Activated CD4-positive, CD25-positive, alpha-beta regulatory T cell treated with anti-CD3 and anti-CD28 coated beads, Interleukin-2, amount 50 U/mL, for 24 hours (primary cell): ENCODE results near the gene ADGB.

Source experiments
- ATAC-seq, 2 donors: fragments of 150-1000 bp; cut with Tn5 transposase; one replicate each; pipeline ENCODE4 v1.10.0; 2021; ENCODE audit warnings: mild to moderate bottlenecking in 1 of 2, moderate library complexity in 1 of 2

The ADGB gene

DNA sequence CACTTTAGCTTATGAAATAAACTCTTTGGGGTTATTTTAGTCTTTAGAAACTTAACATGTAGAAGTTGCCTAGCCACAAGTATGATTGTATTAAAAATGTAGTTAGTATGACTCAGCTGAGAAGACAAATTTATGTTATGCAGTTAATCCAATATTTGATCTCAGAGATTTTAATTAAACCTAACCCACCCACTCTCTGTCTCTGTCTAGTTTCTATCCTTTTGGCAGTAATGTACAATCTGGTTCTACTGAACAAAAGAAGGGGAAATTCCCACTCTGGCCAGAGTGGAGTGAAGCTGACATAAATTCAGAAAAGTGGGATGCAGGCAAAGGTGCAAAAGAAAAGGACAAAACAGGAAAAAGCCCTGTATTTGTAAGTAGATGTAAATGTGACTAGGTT is 36.4 kb downstream of the ADGB start:
- no peak for ATAC-seq

DNA sequence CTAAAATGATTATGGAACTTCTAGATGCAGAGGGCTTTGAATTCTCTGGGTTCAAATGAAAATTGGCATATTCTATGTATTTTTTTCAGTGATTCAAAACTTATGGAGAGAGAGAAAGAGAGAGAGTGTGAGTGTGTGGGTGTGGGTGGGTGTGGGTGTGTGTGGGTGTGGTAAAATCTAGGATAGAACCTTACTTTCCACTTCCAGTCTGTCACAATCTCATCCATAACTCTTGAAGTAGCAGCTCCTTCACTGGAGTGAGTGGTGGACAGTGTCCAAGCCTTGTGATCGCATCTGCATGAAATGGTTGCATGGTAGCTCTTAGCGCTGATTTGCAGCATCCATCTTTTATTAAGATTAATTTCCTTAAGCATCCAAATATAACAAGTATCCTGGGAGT is 37.7 kb downstream of the ADGB start:
- no peak for ATAC-seq

DNA sequence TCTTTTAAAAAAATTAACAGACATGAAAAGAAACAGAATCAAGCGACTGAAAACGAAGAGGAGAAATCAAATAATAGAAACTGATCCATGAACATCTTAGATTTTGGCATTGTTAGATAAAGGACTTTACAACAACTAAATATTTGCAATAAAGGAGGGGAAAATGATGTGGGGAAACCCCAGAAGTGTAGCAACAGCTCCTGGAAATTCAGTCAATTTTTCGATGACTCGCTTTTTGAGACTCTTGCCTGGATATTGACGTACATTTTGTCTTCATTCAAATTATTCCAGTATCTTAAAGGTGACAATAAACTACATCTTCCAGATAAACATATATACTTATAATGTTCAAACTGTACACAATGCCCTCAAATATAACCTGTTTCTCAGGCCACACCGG is 44.1 kb downstream of the ADGB start:
- no peak for ATAC-seq

DNA sequence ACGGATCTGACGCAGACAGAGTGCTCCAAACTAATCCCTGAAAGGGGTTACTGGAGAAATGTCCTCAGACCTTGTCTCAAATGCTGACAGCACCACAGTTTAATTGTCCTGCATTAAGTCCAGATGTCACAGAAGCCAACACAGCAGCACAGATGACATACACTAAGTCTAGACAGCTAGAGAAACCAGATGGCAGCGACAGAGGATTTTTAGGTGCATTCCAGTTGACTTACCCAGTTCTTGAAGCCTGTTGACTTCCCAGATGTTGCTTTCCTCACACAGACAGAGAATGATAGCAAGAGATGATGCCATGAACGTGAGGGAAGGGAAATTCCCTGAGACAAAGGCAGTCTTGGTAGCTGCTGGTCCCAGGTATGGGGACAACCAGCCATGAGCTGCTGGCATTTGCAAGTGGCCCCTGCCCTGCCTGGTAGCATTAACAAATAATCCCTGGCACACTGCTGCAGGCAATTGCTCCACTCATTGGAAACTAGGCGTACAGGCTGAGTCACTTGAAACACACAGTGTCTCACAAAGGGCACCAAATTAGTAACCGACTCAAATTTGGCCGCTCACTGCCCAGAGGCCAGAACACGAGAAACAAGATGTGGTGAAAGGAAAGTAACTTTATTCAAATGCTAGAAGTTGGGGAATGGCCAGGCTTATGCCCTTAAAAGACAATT is 52.2 kb downstream of the ADGB start:
- no peak for ATAC-seq

DNA sequence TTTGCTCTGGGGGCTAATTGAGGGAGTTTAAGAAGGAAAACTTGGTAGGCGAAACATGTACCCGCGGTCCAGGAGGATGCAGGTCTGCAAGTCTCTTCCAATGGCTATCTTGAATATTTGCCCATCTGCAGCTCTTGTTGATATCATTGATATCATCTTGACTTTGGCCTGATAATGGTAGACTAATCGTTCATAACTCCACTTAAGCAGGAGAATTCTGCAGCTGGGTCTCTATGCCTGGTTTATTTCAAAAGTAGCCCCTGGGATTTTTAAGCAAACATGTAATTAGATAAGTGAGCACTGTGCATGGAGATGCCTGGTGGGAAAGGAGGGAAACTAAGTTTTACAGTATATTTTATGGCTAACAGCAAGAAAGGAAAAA is 52.7 kb downstream of the ADGB start:
- ATAC-seq = no peak

DNA sequence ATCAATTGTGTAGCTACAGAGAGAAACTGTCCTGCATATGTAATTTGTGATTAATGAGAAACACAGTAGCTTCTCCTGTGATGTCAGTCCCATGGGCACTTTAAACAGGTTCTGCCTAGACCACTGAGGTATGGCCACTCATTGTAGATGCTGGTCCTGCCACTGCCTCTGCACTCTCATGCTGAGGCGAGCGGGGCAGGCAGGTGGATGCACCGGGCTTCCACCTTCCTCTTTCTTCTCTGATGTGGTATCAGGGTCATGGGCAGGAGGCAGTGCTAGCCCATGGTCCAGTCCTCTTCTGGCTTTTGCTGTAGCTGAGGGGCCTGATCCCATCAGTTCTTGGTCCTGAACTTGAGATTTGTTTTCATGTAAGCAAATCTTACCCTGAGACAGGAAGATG is 58.7 kb downstream of the ADGB start:
- no peak for ATAC-seq

DNA sequence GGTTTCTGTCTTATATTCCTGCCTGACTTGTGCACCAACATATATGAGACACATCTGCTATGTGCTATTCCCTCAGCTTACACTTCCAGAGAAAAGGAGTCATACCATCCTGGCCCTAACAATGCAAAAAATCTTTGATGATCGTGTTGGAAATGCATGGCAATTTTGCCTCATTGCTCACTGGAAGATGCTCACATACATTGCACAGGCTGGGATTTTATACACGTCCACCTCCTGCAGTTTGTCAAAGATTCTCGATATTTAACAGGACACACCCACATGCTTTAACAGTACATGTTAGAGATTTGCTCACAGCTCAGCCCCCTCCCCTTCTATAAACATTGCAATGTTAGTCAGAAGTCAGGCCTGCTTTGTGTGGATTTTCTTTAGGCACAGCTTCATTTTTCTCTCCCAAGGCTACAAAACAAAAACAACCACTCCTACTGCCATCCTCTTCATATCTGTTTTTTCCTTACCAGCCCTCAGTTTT is 66.1 kb downstream of the ADGB start:
- ATAC-seq = no peak

DNA sequence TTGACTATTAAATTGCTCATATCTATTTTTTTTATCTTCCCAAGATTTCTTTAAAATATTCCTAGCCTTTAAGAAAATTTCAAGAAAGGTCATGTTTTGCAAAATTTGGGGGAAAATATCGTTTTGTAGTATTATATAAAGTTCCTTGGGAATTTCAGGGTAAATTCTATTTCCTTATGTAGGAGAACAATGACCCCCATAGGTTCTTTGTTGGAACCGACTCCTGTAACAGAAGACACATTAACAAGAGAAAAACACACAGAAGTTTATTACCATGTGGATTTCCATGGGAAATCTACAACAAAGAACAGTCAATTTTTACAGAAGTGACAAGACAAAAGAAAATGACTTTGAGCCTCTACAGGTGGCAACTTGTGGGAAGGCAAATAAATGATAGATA is 68.1 kb downstream of the ADGB start:
- ATAC-seq = no peak

DNA sequence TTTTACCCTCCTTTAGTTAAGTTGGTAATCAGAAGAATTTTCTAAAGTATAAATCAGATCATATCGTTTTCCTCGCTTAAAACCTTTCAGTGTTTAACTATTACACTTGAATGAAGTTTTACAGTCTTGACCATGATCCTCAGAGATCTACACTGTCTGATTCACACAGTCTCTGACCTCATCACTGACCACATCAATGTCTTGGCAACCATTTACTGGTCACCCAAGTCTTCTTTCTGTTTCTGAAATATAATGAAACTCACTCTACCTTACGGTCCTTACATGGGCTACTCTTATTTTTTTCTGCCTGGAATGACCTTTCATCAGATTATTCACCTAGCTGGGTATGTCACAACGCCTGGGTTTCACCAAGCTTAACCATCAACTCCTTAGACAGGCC is 71.4 kb downstream of the ADGB start:
- ATAC-seq = no peak

DNA sequence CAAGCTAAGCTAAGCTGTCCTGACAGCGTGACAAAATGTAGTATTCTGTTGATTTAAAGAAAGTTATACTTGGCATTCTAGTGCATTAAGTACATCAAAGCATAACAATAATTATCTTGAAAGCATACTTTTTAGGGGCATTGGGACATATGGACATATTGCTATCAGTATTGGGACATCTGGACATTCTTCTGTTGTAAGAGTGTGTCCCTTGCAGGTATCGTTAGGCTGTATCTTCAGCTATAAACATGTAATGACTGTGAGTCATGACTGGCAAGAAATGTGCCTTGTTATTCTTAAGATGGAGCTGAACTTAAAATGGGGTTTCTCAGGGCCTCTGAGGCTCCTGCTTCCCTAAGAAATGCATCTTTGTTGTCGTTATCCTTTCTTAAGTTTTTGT is 74.3 kb downstream of the ADGB start:
- ATAC-seq = no peak

DNA sequence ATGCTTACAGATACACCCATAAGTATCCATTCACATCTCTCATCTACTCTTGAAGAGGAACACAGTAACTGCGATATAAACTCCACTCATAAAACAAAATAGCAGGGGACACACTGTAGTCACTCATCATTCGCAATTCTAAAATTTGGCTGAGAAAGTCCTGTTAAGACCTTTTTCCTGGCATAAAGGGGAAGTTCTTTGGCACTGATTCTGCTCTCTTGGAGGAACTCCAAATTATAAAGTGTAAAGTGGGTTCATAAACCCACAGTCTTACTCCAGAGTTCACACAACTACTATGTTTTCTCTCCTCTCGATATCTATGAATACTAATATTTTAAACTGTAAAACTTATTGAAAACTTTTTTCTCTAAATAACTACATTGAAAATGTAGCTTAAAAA is 80.6 kb downstream of the ADGB start:
- no peak for ATAC-seq

DNA sequence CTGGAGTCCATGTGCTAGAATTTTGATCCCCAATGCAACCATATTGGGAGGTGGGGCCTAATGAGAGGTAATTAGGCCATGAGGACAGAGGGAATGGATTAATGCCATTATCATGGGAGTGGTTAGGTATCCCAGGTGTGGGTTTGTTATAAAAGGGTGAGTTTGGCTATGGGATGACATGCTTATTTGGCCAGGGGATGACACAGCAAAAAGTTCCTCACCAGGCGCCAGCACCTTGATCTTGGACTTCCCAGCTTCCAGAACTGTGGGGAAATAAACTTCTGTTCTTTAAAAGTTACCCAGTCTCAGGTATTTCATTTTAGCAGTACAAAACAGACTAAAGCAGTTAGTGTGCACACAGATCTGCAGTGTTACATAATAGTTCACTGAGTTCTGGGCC is 84.1 kb downstream of the ADGB start:
- ATAC-seq = no peak

DNA sequence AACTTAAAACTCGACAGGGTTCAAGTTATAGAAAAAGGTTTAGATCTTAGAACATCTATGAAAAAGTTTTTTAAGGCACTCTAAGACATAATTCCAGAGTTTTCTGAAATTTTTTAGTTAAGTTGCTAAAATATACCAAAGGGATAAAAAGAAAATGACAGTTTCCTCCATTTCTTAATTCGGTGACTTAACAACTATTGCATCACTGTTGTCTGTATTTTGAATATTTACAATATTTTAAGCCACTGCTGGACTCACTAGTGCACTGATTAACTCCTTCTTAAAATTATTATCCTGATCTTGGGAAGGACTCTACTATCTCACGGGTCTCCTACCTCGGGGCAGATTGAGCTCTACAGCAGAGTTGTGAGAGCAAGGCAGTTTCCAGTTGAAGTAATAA is 91.0 kb downstream of the ADGB start:
- no peak for ATAC-seq

DNA sequence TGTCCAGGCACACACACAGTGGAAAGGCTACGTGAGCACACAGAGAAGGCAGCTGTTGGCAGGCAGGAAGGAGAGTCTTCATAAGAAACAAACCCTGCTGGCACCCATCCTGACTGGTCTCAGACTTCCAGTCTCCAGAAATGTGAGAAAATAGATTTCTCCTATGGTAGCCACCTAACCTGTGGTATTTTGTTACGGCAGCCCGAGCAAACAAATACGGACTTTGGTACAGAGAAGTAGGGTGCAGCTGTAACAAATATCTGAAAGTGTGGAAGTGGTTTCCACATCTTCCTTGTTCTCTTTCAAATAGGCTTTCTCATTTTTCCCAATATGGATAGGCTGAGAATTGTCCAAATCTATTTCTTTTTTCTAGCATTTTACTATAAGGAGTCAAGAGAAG is 94.6 kb downstream of the ADGB start:
- no peak for ATAC-seq

DNA sequence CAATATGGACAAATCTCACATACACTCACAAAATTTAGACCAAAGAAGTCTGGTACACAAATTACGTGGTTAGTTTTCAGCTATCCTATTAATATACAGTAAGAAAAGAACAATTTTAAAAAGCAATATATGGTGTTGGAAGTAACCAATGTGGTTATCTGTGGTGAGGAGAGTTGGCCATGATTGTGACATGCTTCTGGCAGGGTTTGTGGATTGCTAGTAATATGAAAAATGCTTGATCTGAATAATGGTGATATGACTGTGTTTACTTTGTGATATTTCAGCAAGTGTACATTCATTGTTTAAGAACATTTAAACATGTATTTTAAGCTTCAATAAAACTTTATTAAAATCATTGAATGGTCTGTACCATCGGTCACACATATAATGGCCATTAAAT is 99.1 kb downstream of the ADGB start:
- no peak for ATAC-seq

DNA sequence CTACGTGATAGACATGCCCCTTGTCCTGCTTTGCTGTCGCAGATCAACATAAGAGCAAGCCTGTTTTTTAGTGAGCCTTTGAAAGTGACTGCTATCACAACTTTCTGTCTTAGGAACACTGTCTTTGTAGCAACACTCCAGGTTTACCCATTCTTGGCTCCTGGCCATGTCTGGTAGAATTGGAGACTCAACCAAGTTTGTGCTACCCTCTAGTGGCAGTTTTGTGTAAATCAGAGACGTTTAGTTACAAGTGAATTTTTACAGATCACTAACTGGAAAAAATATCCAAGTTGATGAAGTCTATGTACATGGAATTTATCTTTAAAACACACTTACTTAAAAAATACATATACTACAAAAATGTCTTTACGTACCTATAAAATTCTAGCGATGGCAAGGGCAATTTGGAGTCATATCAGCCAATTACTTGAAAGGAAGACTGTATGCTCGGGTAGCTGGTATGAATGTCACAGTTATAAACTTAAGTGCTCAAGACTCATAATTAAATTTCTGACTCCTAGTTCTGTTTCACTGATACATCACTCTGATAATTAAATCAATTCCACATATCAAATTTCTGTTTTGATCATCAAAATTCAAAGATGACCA is 101.4 kb downstream of the ADGB start:
- ATAC-seq = peak; percentile 27 to 53

DNA sequence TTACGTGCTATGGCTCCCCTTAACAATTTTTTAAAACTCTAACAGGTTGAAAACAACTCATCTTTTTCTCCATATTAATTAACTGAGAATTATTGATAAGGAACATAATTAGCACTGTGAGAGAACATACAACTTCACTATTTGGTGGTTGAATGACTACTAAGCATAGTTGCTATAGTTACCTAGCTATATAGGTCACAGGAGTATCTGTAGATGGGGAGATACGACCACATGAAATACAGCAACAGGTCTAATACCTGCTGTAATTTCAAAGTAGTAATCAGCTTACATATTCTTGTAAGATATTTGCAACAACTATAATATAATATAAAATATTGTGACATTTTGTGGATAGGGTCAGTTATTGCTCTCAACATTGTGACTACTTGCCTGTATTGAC is 102.9 kb downstream of the ADGB start:
- ATAC-seq = no peak

DNA sequence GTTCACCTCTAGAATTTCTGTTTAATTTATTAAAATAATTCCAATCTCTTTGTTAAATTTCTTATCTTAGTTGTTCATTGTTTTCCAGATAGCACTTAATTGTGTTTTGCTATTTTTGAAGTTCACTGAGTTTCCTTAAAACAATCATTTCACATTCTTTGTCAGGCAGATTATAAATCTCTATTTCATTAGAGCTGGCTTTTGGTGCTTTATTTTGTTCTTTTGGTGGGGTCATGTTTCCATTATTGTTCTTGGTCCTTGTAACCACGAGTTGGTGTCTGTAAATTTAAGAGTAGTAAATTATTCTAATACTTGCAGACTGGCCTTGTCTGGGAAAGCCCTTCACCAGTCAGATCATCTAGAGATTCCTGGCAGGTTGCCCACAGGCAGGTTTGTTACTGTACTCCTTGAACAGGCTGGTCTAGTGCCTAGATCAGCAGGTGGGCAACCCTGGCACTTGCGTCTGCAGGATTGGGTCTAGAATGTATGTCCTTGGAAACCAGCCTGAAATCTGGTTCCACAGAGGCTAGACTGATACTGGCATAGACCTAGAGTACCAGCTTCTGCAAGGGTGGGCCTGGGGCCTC is 110.4 kb downstream of the ADGB start:
- ATAC-seq = no peak

DNA sequence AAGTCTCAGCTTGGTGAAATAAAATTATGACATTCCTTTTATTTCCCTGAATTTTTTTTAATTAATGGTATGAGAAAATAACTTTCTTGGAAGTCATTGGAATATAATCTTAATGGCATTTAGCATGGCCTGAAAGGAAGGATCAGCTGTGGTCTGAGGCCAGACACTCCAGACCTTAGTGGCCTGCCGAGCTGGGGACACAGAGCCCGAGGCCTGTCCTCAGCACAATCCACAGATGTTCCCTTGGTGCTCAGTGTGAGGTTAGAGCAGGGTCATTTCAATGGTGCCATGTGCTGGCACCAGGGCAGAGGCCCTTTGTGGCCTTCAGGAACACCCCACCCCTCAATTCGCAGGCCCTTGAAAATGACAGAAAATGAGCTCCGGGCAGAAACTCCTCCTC is 120.6 kb downstream of the ADGB start:
- ATAC-seq = no peak

DNA sequence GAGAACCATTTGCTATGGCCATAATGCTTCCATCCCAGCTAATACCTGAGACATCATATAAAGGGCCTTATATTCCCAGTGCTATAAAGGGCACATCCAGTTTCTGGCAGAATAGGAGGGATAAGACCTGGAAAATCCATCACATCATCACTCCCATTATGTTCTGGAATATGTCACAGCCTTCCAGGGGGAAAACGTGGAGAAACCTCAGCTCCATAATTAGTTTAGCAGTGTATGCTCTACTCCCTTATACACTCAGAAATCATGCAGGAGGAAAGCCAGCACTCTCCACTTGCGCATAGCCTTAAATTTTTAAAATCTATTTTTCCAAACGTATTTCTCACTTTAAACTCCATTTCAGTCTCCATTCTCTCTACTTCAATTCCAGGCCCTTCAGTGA is 140.9 kb downstream of the ADGB start:
- ATAC-seq = no peak

DNA sequence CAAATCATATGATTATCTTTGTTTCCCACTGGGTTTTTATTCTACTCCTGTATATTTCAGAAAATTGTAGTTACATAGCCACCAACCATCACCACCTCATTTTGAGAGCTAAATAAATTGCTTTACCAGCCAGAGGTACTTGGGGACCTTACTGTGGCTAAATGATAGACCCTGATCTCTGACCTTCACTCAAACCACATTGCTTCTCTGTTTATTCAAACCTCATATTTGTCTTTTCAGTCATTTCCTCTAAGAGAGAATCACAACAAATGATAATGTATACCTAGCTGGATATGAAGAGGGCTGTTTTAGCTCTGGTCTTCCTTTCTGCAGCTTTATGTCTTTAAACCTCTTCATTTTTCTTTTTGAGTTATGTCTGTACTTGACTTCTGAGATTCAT is 142.8 kb downstream of the ADGB start:
- ATAC-seq = no peak

DNA sequence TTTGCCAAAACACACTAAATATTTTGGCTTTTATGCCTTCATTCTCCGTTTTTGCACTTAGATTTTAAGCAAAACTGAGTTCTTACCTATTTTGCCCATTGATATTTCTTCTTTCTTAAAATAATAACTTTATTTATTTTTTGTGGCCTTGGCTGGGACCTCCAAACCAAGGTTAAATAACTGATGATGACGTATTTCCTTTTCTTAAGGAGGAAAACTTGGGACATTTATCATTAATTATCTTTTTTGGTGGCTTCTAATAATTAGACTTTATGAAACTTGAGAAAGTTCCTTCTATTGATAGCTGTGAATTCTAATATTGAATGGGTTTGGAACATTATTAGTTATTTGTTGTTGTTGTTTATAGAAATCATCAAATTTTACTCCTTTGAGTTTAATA is 154.5 kb downstream of the ADGB start:
- ATAC-seq = no peak

DNA sequence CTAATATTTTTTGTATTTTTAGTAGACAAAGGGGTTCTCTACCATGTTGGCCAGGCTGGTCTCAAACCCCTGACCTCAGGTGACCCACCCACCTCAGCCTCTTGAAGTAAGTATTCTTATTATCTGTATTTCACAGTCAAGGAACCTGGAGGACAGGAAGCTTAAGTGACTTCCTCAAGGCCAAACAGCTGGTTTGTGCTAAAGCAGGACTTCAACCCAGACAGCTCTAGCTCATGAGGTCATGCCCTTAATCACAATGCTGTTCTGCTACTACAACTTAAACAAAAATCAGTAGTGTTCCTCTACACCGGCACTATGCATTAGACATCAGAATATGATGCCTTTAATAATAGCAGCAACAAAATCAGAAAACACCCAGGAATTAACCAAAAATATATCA is 168.9 kb downstream of the ADGB start:
- ATAC-seq = no peak

DNA sequence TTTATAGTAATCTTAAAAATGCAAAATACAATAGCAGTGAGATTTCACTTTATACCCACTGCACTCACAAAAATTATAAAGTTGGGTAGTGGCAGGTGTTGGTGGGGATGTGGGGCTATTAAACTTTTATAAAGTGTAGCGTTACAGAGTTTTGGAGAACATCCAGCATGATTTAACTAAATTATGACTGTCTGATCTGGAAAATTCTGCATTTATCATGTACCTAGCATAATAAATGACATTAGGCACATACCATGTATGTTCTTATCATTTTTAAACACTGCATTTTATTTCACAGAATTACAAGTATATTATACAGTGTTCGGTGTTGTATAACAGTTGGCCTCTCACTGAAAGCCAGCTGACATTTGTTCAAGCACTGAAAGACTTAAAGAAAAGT is 169.9 kb downstream of the ADGB start:
- ATAC-seq = no peak
